VCaP (cell line): ENCODE results near the gene CDH24.
"Not testable (repeated sequence)": the region's sequence is repeated elsewhere in the genome, so short reads cannot be mapped to it uniquely, and the experiment has no call there.

Experiments
- H3K27ac ChIP-seq: fragments of 450-650 bp; 2 replicates; pipeline ENCODE4 v1.5.1; 2017
- TF ChIP-seq, protein P1 (sequence below): fragments of 450-650 bp; conservative IDR thresholded peaks from 2 replicates; pipeline ENCODE4 v1.5.1; 2017; ENCODE audit warnings: mild to moderate bottlenecking, moderate library complexity

The CDH24 gene

DNA sequence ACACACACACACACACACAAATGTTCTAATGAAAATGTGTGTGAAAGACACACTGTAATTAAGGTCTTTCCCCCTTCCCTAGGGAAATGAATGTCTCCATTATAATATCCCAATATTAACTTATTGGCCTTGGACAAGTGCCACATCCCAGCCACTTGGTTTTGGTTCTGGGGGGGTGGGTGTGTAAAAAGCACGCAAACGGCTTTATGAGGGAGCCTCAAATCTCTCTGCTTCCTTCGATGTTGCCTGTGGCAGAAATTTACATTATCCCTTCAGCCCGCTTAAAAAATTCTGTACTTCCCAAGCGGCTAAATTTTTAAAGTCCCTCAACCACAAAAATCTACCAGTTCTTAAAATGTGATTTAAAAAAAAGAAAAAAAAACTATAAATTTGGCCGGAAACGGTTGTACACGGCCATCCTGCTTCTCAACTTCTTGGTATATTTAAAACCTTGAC lies 47.8 kb downstream of the CDH24 start:
- TF ChIP-seq, protein P1, sequence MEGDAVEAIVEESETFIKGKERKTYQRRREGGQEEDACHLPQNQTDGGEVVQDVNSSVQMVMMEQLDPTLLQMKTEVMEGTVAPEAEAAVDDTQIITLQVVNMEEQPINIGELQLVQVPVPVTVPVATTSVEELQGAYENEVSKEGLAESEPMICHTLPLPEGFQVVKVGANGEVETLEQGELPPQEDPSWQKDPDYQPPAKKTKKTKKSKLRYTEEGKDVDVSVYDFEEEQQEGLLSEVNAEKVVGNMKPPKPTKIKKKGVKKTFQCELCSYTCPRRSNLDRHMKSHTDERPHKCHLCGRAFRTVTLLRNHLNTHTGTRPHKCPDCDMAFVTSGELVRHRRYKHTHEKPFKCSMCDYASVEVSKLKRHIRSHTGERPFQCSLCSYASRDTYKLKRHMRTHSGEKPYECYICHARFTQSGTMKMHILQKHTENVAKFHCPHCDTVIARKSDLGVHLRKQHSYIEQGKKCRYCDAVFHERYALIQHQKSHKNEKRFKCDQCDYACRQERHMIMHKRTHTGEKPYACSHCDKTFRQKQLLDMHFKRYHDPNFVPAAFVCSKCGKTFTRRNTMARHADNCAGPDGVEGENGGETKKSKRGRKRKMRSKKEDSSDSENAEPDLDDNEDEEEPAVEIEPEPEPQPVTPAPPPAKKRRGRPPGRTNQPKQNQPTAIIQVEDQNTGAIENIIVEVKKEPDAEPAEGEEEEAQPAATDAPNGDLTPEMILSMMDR: no peak
- H3K27ac ChIP-seq: peak overlapping the region; percentile 96

DNA sequence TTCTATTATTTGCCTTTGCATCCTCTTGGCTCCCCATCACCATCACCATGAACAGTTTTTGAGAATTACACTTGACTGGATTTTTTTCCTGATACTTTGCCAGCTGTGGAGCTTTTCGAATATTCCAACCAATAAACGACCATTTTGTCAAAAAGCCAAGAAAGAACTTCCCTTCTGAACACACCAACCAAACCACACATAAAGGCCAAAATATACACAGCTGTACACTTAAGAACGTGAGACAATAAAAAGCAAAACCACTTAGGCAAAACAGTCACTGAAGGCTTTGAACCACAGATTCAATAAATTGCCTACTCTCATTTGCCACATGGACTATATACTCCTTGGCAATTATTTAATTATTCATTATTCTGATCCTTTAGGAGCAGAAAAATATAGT lies 48.5 kb downstream of the CDH24 start:
- H3K27ac ChIP-seq: peak overlapping the region; percentile 96

DNA sequence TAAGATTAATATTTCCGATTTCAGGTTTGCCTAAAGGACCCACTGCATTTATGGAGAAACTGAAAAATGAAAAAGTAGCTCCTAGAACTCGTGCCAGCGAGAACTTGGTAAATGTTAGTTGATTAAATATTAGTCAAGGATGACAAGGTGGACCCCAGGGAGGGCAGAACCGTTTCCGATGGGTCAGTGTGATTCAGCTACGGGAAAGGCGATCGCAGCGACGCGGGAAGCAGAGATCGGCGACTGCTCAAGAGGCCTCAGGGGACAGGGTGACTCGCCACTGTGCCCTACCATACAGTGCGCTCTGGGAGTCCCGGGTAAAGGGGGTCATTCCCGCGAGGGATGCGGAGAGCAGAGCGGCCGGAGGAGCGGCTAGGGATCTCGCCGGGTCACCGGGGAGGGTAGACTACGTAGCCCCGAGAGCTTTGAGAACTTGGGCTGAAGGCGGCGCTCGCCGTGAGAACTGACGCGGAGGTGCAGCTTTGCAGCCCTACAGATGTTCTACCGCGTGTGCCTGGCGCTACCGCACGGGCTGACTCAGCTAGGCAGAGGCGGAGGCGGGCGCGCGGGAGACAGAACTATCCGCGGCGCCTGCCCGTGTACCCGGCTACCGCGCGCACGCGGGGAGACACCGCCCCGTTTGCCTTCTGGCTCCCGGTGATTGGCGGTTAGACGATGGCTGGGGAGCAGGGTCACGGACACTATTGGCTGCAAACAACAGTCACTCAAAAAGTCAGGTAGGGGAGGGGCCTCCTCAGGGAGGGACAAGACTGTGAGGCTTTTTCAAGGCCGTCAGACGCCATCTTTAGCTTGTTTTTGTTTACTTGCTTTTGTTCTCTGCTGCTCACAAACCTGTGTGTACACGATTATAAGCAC lies 50.5 kb downstream of the CDH24 start:
- TF ChIP-seq, protein P1: peak; percentile 25
- H3K27ac ChIP-seq: peak overlapping the region; percentile 96

More for the DNA sequence above, 48.5 kb downstream of the CDH24 start:
- TF ChIP-seq, protein P1: no peak

DNA sequence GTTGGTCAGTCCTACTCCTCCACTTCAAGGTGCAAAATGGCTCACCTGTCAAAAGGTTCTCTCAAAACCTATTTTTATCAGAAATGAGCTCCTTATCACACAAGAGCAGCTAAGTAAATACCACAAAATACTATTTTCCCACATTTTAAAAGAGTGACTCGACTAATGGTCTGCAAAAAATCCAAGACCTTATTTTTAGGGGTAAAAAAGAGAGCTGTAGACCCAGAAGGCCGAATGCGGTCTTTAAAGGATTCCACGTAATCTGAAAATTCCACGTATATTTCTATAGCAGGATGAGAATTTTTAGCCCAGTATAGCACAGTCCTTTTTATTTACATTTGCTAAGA lies 51.2 kb downstream of the CDH24 start:
- H3K27ac ChIP-seq: peak overlapping the region; percentile 96
- TF ChIP-seq, protein P1: no peak

DNA sequence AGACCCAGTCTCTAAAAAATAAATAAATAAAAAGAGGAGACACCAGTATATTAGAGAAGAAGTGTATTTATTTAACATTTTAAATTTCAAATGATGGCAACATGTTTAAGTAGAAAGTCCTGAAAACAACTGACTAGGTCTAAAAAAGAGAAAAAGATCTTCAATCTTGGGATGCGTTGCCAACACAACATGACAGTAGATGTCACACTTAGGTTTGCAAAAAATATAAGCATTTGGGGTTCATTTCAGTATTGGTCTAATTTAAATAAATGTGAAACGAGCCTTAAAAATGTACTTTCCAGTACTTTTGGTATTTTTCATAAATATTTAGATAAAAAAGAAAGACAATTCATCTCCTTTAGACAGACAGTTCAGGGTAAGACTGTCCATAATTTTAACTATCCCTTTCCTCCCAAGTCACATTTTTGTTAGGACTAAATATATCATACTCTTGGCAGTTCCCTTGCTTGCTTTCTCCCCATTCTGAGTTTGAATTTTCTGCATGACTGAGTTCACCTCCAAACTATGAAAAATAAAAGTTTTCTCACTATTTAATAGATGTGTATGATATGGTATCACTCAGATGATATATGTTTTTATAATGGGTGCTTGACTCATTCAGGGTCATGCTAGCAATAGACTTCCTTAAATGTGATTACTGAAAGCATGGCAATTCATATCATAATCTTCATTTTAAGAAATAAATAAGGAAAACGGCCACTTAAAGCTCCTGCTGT lies 51.7 kb downstream of the CDH24 start:
- TF ChIP-seq, protein P1: no peak
- H3K27ac ChIP-seq: peak overlapping the region; percentile 96

DNA sequence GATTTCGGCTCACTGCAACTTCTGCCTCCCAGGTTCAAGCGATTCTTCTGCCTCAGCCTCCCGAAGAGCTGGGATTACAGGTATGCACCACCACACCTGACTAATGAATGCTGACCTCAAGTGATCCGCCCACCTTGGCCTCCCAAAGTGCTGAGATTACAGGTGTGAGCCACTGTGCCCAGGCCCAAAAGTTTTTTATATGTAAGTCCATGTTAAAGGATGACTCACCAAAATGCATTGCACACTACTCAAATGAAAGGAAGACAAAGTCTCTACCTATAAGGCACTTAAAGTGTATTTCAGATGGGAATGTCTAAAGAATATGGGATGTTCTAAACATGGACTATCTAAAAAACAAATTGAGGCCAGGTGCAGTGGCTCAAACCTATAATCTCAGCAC lies 53.0 kb downstream of the CDH24 start:
- not testable (repeated sequence) for H3K27ac ChIP-seq

DNA sequence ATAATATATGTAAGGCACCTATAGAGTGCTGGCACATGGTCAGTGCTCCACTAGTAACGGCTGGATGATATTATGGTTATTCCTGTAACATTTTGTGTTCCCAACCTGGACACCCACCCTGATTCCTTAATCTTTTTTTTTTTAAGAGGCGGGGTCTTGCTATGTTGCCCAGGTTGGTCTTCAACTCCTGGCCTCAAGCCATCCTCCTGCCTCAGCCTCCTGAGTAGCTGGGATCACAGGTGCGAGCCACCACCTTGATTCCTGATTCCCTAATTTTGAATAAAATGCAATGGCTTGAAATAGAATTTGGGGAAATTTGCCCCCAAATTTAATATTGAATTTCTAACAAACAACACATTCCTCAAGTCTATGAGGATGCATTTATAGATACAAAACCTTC lies 54.7 kb downstream of the CDH24 start:
- H3K27ac ChIP-seq: no peak overlapping the region
- TF ChIP-seq, protein P1: no peak
